Medulla oblongata (tissue), 1 donor: Measurements from ENCODE around the gene ANKRD50.

Experiments
- DNase-seq: peaks from one replicate; pipeline ENCODE4 v3.0.0-alpha.2; 2015; ENCODE audit errors: extremely low spot score

ANKRD50 gene

DNA sequence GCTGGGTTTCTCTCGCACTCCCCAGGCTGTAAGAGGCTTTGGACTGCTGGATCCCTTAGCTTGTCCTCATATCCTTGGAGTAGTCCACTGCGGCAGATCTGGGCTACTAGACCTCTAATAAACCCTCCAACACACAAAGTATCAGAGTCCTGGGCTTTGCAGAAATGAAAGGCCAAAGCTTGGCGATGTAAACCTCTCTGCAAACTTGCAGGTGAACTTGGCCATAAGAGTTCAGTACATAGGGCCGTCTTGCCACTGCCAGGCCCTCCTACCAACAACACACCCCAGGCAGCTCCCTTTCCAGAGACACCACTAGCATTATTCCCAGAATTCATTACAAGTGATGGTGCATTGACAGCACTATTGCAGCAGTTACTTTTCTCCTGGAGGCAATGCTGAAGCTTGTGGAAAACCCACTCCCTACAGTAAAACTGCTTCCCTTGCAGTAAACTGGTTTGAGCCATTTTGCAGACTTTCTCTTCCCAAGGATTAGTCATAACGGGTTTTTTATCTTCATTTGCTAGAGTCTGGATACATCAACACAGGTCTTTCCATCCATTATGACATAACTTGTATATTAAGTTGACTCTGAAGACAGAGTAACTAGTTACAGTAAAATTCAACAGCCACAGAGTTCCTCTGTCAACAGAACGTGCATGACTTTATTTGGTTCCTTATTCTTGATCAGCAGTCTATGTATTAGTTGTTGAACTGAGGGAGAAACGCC lies 2.4 kb downstream of the ANKRD50 start:
- peak; percentile 22 for DNase-seq

DNA sequence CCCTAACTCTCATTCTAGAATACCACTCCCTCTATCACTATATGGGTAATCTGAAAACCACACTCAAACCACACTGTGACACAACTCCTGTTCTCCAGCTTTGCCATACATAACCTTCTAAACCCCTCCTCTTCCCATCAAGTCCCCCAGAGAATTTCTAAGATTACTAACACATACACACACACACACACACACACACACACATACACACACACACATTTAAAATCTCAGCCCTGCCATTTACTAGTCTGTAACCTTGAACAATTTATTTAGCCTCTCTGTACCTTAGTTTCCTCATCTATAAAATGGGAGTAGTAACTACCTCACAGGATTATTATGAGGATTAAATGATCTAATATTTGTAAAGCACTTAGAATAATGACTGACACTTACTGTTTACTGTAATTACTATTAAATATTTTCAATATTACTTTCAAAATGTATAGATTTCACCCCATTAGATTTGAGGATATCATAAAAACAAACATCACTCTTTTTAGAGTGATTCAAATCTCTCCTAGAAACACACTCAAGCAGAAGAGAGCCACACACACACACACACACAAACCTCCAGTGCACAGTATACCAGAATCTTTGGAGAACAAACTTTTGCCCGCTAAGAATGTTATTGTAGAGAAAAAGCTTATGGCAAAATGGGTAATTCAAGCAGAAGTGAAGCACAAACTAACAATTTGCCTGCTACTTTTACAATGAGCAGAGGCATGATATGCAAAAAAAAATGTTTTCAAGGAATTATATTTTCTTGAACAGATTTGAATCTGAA lies 3.8 kb downstream of the ANKRD50 start:
- no peak for DNase-seq

DNA sequence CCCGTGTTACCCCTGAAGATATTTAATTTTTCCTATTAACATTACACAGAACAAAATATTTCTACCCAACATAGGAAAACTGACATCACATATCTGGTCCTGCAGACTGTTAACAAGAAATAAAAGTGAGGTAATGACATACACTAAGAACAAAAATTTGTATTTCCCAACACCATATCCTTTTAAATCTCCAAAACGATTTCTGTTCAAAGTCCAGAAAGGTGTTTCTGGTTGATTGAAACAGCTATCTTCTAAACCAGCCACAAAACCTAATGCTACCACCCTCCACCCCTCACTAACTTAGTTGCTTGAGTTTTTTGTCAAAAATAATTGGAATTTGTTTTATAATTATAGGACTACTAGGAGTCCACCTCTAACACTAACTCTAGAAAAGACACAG lies 7.1 kb downstream of the ANKRD50 start:
- DNase-seq, result no peak

DNA sequence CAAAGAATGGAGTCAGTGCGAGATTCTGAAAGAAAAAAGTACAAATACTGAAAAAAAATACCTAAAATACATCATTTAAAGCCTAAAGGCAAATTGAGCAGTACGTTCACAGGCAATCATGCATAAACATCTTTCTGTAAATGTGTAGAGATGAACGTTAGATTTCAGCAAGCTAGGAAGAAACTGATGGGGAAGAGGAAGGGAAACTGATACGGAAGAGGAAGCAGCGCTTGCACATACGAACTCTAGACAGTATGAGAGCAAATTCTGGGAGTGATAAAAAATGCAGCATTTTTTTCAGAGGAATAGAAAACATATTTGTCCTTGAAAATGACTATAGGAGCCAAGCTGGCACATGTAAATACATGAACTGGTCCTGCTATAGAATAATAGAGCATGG lies 9.4 kb downstream of the ANKRD50 start:
- DNase-seq, result peak; percentile 24

DNA sequence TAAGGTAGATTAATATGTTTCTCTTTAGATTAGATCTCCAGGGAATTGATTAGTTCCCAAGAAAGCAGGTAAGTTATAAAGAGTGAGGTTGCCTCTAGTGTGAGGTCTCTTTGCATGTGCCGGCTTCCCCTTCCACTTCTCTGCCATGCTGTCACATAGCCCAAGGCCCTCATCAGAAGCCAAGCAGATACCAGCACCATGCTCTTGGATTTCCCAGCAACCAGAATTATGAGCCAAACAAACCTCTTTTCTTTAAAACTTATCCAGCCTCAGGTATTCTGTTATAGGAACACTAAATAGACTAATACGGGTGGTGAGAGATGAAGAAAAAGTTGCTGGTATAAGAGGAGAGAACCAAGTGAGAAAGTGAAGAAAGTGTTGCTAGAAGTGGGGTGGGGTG lies 15.1 kb downstream of the ANKRD50 start:
- no peak for DNase-seq

DNA sequence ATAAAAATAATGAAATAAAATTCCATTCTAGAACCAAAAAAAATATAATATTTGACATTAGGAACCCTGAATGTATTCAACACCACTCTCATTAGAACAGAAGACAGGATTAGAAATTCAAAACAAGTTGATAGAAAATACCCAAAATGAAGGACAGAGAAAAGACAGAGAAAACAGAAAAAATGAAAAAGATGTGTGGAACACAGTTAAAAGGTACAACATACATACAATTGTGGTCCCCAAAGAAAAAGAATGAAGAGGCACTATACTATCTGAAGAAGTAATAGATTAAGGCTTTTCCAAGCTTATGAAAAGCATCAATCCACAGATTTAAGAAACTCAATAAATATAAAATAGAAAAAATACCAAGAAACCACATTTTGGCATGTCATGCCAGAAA lies 16.4 kb downstream of the ANKRD50 start:
- DNase-seq, result no peak

DNA sequence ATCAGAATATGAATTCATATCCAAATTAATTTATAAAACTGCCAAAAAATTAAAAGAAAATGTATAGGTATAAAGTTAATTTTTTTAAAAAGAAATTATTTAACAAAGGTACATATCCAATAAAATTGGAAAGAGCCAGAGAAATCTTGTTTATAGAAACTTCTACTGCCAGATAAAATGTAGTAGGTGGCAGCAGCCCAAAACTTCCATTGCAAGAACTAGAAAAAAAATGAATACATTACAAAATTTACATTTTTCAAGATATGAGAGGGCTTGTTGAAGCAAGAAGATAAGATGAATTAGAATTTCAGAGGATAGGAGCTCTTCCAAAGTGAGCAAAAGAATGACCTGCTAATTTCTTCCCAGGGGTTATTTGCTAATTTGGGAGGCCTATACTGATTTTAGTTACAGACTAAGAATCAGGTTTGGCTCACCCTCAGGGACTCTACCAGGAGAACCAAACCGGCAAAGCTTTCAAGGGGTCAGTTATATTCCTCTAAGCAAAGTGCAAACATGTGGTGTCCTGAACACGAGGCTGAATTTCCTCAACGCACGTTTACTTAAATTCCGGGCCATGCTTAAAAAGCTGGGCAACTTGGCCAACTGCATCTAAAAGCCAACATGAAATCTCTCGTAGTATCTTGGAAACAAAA lies 17.5 kb downstream of the ANKRD50 start:
- no peak for DNase-seq

DNA sequence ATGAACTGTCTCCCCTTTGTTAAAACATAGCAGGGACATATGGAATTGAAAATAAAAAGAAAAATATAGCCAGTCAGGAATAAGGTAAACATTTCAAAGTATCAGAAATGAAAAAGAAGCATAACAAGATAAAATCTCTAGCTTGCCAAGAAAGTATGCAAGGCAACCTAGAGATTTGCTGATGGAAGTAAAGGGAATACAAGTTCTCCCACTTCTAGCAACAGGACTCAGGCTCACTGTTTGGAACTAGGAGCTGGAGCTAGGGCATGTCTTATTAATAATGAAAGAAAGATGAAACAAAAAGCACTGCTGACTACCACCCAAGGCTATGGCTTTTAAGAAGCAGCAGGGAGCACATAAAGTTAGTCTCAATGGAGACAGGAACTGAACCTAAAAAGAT lies 18.2 kb downstream of the ANKRD50 start:
- no peak for DNase-seq

DNA sequence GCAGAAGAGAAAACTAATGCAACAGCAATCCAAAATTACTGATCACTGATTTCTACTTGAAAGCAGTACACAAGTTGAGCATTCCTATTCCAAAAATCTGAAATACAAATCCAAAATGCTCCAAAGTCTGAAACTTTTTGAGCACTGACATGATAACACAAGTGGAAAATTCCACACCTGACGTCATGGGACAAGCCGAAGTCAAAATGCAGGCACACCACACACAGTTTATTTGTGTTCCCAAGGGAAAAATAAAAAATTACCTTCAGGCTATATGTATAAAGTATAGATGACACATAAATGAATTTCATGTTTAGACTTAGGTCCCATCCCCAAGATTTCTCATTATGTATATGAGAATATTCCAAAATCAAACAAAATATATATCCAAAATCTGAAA lies 20.7 kb downstream of the ANKRD50 start:
- DNase-seq, result no peak

DNA sequence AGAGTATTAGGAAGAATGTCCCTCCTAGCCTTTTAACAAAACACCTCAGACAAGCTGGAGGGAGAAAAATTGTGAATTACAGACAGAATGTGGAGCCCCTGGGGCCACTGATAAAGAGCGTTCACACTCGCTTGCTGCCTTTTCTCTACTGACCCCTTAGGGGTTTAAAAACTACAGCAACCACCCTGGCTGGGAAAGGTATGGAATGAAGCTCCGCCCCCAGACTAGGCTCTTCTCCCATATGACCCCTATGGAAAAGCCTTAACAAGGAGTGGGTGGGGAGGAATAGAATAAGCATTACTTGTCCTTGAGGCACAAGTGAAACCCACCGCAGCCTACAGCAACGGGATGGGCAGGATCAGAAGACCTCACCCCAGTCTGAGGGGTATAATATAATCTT lies 26.3 kb downstream of the ANKRD50 start:
- DNase-seq, result no peak

DNA sequence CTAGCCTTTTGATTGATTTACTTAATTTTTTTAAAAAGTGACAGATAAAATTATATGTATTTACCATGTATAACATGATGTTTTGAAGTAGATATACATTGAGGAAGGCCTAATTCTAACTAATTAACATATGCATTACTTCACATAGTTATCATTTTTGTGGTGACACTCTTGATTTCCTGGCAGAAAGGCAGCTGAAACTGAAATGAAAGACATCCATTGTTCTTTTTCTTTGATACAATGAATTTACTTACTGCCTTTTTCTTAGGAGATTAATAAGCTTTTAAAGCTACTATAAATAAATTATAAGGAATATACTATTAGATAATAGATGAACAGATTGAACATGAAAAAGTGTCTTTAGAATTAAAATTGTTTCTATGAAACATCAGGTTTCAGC lies 26.7 kb downstream of the ANKRD50 start:
- DNase-seq, result peak; percentile 9

DNA sequence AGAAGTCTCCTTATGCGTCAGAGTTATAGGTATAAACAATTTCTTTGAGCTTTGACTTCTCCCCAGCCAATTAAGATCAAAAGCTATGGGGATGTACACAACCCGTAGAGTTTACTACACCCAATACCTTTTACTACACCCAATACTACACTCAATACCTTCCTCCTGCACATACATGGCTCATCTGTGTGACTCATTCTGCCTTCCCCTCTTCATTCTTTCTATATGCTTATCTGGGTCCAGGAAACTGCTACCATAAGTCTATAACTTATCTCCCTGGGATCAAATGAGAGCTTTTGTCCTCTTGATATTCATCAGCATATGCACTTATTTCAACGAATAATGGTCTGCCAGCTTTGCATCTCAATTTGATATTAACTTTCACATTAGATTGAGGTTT lies 28.2 kb downstream of the ANKRD50 start:
- no peak for DNase-seq

DNA sequence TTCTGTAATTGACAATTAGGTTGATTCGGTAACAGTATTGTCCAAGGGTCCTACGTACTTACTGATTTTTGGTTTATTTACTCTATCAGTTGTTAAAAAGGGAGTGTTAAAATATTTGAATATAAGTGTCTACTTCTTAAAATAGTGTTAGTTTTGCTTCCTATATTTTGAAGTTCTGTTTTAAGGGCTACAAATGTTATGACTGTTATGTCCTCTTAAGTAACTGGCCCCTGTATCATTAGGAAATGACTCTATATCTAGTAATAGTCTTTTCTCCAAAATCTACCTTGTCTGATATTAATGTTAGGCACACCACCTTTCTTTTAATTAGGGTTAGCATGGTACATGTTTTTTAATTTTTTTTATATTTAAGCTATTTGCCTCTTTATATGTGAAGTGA lies 30.1 kb downstream of the ANKRD50 start:
- no peak for DNase-seq

DNA sequence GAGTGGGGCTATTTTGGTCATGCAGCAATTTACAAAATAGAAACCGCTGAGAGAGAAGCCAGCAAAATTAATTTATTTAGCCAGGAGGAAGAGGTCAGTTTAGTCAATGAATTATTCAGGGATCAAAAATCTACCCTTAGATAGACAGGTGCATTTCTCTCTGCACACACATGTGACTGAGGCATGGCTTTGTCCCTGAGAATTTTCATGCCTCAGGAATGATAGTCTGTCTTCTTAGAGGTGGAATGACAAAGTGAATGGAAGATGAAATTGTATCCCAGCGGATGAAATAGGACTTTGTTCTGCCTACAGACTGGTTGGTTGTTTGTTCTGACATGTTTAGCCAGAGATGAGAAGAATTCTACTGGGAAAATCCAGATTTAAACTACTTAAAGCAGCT lies 46.0 kb downstream of the ANKRD50 start:
- DNase-seq, result peak; percentile 10

DNA sequence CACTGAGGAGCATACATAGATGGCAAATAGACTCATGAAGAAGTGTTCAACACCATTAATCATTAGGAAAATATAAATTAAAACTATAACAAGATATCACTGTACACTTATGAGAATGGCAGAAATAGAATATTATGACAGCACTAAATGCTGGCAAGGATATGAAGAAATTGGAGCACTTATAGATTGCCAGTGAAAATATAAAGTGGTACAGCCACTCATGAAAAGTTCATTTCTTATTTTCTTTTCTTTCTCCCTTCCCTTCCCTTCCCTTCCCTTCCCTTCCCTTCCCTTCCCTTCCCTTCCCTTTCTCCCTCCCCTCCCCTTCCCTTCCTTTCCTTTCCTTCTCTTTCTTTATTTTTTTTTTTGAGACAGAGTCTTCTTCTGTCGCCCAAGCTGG lies 53.7 kb downstream of the ANKRD50 start:
- no peak for DNase-seq

DNA sequence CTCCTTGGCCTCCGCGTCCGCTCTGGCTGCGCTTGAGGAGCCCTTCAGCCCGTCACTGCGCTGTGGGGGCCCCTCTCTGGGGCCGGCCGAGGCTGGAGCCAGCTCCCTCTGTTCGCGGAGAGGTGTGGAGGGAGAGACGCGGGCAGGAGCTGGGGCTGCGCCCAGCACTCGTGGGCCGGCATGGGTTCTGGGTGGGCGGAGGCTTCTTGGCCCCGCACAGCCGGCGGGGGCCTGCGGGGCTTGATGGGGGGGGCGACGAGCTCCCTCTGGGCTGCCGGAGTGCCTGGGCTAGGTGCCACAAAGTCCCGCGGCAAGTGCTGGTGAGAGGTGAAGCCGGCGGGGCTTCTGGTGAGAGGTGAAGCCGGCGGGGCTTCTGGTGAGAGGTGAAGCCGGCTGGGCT lies 61.9 kb downstream of the ANKRD50 start:
- no peak for DNase-seq

DNA sequence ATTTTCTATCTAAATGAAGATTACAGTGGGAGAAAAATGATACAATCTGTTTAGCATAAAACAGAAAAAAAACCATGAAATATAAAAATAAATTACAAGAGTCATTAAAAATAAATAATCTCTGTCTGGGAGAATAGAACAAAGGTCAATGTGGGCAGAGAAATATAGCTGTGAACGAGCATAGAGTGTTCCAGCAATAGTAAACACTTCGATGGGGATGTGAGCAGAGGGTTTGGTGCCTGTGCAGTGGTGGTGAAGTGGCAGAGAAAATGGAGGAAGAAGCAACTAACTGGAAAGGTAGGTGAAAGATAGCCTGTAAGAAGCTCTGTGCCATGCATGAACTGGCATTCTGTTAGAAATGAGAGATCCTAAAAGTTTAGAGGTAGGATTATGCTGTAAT lies 64.9 kb downstream of the ANKRD50 start:
- DNase-seq, result no peak

DNA sequence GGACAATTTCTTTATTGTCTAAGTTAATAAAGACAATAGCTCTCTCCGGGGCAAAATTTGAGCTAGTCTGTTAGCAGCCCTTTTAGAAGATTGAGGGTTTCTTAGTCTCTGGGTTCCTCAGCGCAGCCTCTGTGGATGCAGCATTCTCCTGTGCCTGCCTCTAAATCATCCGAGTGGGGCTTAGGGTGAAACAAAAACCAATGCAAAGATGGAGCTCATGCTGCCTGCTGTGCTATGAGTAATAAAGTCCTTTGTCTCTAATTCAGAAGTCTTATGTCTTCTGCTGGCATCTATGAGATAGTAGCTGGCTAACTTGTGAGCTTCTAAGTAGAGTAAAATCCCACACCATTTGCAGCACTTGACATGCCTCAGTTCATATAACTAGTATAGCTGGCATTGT lies 67.9 kb downstream of the ANKRD50 start:
- no peak for DNase-seq

DNA sequence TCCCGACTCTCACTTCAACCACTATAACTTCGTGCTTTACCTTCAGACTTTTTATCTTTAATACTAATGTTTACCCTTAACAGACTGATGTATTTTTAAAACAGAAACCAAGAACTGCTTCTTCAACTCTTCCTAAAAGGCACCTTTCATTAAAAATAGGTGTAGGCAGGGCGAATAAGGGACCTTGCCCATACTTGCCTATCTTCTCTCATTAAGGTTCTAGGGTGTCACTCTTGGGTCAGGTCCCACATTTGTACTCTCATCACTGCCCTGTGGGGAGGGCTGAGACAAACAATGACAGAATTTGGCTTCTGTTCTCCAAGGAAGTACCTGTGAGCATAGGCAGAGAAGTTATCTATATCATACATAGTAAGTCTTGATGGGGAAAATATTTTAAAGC lies 69.7 kb downstream of the ANKRD50 start:
- no peak for DNase-seq

DNA sequence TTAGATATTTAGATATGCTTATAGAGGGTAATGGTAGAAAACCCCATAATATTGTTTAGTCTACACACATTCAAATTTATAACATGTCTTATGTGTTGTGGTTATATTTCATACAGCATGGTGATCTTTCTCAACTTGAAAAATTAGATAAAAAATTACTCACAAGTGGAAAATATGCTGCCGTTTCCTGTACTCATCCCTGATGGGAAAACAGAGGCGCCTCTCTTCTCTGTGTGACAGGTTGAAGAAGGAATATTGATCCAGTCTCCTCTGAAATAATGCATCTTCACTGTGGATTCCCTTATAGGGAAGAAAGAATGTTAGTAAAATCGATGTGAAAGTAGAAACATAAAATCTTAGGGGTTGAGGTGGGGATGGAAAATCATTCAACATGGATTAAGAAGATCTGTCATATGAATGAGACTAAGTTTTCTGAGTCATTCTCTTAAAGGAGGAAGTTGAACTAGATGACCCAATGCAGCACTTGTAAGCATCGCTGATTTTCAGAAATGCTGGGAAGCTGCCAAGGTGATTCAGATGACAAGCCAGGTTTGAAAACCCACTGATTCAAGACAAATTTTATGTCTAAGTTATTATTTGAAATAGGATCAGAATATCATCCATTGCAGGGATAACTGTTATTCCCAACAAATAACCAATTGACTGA lies 70.7 kb downstream of the ANKRD50 start:
- no peak for DNase-seq

DNA sequence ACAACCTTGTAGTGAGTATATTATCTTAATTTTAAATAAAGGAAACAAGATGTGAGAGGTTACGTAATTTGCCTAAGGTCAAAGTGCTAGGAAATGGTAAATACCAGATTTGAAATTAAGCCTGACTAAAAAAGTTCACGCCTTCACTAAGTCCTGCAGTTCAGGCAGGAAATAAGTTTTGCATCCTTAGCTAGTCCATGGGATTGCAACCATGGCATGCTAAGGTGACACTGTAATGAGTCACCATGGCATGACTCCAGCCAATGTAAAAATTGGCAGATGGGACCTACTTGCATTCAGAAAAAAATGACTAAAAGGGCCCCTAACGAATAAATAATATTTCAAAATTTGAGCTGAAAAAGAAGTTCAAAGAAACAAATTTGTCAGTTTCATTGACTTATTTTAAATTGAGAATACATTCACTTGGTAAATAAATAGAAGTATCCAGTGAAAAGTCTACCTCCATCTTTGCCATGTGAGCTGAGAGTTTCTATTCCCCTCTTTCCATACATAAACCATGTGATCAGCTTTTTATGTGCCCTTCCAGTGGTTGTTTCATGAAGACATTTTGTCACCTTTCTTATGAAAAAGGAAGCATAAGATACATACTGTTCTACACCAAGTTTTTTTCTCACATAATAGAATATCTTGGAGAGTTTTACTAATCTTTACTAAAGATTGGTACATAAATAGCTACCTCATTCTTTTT lies 72.4 kb downstream of the ANKRD50 start:
- DNase-seq, result no peak

DNA sequence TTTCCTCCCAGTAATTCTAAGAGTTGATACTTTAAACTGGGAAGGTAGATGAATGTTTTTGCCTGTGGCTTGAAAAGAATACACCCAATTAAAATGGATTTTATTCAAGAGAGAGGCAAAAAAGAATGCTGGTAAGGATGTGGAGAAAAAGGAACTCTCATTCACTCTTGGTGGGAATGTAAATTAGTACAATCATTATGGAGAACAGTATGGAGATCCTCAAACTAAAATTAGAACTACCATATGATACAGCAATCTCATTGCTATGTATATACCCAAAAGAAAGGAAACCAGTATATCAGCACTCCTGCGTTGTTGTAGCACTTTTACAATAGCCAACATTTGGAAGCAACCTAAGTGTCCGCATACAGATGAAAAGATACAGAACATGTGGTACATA lies 75.2 kb downstream of the ANKRD50 start:
- DNase-seq, result no peak
